GM18498 (cell line): ENCODE results near the gene BBS7.
A peak's percentile ranks its signal among the peaks of the same experiment; 100 is the strongest.

Experiments used
- ATAC-seq: cut with Tn5 transposase; IDR thresholded peaks from one replicate; pipeline ENCODE4 v1.9.1; 2021; ENCODE audit warnings: mild to moderate bottlenecking, moderate library complexity; ENCODE audit not compliant: unreplicated experiment

Gene BBS7

DNA sequence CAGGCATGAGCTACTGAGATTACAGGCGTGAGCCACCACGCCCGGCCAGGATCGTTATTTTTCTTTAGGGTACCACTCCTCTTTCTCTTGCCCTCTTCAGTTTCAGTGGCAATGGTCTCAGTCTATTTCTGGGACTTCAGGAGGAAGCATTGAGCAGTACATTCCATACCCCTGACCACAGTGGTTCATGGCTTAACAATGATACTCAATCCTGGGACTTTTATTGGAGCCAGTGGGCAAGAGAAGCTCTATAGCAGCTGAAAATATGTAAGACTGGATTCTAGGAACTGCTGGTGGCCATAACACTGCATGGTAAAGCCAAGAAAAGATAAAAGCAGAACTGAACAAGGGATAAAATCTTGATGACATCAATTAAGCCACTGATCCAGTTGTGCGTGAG, 40.8 kb downstream of the BBS7 start:
- no peak for ATAC-seq

DNA sequence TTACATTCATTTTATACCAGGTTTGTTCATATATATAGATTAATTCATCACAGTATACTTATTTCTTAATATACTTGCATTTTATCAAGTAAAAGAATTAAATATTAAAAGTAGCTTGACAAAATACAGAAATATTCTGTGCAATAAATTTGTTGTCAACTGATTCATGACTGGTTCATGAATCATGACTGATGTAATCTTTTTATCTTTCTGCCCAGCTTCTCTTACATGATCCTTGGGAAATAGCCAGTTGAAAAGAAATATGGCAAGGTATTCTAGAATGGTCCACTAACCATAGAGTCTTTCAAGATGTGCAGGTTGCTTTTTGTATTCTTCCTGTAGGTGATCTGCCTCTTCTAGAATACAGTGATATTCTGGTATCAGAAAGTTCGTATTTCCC, 42.4 kb downstream of the BBS7 start:
- no peak for ATAC-seq

DNA sequence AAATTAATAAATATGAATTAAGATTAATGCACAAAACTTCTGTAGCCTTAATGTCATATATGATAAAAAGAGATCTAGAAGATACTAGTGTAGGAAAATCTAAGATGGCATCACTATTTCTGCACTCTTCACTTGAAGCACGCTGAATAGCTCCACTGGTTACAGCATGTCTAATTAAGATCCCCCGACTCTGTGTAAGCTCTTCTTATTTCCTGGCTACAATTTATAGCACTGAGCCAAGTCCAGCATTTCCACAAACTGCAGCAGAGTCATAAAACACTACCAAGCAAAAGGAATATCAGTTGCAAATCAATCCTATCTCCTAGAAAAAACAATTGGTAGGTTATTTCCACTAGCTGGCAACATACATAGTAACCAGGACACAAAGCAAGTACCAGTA, 45.3 kb downstream of the BBS7 start:
- no peak for ATAC-seq

DNA sequence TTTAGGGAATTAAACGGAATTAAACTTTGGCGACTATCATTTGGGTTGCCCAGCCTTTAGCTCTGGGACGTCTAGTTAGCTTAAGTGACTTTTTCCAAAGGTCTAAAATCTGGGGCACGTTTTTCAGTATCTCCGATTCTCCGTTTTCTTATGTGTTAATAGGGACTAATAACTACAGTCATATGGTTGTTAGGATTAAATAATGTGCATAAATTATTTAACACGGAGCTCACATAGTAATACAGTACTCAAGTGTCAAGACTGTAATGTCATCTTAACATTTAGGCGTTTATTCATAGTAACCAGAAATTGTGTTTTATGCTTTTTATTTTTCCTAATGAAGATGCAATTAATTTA, 46.1 kb downstream of the BBS7 start:
- peak; percentile 2 for ATAC-seq

DNA sequence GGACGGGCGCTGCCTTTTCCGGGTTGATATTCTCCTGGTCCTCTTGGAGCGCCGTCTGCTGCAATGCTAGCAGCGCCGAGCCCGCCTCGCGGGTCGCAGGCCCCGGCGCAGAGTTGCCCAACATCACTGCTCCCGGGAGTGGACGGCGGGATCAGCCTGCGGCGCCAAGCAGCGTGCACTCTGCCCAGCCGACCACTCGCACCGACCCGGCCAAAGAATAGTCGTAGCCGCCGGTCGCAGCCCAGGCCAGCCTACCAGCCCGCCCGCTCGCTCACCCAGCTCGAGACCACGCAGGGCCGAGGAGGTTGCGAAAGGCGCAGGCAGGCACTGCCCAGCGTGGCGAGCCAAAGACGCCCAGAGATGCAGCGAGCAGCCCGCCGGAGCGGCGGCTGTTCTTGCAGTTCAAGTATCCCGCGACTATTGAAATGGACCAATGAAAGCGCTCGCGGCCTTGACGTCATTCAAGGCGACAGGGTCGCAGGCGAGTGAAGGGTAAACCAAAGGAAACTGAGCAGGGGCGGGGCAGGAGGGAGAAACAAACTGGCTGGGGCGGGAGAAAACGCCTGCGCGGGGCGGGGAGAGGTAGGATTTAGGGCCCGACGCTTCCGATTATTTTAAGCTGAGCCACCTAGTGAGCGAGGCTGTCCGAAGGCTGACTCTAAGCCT, 46.6 kb downstream of the BBS7 start, which contains the start of gene CCNA2:
TSS of gene CCNA2 (minus strand) at position 379 of the 666 bp plus-strand sequence. CDS start at position 124, 255 bp downstream.
- peak; percentile 94 for ATAC-seq

DNA sequence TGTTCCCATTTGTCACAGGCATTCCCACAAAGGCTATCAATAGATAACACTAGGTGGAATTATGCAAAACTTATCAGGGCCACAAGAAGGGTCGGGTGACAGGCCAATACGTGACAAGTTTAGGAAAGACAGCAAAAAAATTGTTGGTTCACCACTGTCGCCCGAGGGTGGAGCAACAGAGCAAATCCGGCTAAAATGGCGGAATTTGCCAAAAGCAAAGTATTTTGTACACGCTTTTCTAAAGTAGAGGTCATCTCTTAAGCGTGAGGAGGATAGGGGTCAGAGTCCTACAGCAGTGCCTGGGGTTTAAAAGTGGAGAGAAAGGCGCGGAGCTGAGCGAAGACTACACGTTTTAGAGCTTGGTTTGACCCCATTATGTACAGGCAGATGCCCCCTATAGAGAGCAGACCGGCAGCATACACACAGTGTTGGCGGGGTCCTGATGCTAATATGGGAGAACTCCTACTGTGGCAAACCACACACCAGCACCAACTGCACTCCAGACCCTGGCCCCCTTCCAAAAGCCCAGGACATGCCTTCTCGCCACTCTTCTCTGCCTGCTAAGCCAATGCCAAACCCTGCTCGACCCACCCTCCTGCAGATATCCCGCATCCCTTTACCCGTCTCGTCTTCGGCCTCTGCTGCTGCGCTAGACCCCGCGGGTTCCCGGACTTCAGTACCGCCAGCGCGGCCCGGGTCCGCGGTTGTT, 47.3 kb downstream of the BBS7 start:
- ATAC-seq, result peak; percentile 43

DNA sequence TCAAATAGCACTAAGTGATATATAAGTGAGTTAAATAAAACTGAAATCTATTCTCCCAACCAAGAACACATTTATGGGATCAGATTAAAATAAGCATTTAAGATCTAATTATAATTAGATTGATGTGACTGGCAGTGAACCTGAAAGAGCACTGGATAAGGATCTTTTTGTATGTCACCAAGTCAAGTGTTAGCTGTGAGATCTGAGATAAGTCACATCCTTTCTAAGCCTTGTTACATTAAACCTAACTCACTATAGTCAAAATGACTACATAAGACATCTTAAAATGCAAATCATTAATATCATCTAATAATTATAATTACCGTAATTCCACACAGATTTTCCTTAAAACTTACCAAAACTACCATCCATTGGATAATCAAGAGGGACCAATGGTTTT, 48.2 kb downstream of the BBS7 start:
- no peak for ATAC-seq

DNA sequence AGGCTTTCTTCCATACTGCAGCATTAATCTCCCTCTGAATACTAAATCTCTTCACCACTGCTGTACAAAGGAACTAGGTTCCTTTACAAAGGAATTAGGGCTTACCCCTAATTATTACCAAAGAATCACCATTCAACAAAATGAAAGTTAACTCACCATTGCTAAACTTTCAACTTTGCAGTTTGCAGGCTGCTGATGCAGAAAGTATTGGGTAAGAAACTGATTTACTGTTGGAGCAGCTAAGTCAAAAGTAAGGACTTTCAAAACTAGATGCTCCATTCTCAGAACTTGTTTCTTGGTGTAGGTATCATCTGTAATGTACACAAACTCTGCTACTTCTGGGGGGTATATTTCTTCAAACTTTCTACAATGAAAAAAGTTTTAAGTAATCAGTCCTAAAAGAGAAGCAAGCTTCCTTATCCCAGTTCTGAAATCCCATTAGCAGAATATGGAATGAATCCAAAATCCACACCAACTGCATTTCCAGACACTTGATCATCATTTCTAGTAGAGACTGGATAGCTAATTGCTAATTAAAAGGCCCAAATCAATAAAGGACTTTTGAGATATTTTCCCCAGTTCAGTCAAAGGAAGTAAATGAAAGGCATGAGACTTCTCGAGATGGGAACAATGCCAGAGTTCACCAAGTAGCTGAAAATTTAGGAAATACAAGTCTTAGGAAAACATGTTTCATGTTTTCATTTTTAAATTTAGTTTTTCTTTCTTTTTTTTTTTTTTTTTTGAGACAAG, 50.9 kb downstream of the BBS7 start:
- no peak for ATAC-seq

DNA sequence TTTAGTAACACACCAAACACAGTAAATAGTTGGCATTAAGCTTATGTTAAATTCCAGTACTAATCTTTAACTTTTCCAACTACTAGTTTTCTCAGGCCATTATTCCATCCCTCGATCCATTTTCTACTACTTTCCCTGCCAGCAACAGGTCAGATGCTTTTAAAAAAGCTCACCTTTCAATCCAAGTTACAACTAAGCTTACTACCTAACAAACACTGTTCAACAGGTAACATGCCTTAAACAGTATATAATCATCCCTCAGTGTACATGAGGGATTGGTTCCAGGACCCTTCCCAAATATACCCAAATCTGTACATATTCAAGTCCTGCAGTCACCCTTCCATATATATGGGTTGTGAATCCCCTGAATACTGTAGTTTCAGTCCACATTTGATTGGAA, 52.1 kb downstream of the BBS7 start:
- ATAC-seq, result no peak

DNA sequence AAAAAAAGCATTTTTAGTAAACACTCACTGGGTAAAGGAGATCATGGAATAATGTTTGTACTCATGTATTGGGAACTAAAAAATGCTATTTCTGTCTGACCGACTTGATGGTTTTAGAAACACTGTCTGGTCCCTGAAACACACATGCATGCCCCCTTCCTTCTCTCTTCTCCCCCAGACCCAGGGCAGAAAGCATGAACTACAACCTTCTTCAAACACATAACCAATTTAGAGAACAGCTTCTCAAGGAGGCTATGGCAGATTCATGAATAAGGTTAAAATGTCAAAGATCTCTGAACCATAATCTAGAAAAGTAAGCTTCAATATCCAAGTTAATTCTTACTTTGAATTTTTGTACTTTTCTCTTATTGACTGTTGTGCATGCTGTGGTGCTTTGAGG, 52.6 kb downstream of the BBS7 start:
- no peak for ATAC-seq

DNA sequence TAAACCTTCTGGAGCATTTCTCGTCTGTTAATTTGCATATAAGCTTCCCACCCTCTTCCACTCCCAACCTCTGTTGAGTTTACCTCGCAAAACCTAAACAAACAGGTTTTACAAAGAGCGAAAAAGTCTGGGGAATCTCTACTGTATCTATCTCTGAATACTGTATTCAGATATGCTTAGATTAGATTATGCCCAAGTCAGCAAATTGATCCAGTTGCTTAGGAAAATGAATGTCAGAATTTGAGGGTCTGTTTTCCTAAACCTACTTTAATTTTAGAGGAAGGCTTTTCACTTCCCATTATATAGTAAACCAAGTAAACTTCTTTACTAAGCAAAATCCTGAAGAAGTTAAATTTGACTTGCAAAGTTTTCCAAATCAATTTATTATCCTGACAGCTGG, 53.3 kb downstream of the BBS7 start:
- ATAC-seq, result no peak

DNA sequence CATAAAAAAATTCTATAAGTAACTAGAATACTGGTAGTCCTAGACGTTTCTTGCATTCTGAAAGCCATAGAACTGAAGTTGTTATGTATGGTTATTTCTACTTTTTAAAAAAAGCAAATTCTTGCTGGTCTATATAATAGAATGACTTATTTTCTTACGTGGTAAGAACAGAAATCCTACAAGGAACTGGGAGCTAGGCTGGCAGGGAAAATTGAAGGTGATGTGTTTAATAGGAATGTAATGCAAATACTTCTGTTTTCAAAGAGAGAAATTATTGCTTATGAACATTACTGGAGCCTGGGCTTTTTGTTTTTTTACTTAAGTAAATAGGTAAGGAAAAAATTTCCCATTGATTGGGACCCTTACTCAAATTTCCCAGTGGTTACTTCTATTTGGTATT, 55.5 kb downstream of the BBS7 start:
- no peak for ATAC-seq

DNA sequence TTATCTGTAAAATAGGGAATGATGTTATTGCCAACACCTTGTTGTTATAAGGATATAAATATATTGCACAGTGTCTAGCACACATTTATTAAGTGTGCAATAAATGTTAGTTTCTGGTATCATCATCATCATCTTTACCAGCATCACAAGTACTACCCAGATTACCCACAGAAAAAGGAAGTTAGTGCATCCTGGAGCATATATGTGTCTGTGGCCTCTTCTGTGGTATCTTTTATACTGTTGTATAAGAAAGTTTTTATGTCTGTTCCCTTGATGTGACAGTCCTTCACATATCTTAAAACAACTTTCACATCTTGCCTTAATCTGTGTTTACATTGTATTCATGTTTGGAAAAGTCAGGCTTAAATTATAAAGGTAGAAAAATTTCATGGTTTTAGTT, 59.2 kb downstream of the BBS7 start:
- no peak for ATAC-seq

DNA sequence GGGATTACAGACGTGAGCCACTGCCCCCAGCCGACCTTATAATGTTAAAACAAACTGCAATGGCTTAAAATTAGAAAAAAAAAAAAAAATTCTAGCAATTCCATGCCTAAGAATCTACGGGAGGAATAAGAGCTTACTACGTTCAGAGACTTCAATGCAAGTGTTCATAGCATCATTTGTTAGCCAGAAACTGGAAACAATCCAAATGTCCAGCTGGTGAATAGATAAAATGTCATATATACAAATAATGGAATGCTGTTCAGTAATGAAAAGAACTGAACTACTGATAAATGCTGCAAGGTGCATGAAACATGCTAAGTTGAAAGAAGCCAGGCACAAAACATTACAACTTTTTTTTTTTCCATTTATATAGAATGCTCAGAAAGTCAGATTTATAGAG, 63.9 kb downstream of the BBS7 start:
- no peak for ATAC-seq

DNA sequence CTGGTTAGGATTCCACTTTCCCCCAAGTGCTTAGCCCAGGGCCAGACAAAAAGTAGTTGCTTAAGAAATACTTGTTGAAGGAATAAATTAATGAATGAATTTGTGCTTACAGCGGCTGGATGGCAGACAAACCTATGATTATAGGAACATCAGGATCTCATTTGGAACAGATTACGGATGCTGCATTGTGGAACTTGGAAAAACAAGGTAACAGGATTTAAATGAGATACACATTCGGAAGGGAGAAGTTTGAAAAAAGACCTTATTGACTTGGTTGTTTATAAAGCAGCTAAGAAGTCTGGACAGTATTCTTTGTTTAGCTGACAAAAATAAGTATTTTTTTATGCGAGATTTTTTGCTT, 68.6 kb downstream of the BBS7 start:
- ATAC-seq, result no peak

DNA sequence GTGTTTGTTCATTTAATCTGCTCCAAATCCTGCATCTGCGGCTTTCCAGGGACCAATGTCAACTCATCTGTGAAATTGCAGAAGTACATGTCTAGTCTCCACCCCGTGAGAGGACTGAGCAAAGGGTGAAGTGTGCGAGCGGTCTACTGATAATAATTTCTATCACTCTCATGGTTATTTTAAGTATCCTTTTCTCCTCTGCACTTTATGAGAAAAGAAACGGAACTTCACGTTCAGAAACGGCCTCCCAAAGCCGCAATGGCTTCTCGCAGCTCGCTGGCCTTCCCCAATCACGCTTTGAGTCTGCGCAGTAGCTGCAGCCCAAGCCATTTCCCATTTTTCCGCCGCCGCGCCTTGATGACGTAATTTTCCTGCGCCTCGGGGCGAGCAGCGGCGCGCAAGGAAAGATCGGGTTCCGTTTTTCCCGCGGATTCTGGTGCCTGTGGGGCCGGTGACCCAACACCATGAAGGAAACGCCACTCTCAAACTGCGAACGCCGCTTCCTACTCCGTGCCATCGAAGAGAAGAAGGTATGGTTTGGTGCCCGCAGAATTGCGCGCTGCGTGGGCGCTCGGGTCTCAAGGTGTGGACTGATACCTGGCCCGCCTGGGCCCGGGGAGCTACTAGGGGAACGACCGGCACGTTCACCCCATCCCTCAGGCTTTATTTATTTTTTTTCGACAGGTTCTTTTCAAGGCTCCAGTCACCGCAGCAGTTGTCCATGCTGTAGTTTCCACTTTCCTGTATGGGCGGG, 69.1 kb downstream of the BBS7 start, which contains the start of gene EXOSC9:
TSS of gene EXOSC9 (plus strand) at position 363 of the 754 bp plus-strand sequence. CDS start at position 465, 102 bp downstream.
- ATAC-seq, result peak; percentile 78

DNA sequence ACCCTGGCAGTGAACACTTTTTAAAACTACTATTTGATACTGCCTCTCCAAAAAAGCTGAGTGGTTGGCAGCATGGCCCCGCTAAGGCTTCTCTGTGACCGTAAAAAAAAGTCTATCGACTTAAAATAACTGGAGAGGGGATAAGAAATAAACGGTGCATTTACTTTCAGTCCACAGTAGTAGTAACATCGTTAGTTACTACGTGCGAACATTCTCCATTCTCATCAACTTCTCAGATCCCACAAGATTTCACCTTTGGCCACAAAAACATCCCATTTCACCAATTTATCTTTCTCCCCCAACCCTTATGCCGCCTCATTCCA, 69.7 kb downstream of the BBS7 start:
- peak; percentile 43 for ATAC-seq

DNA sequence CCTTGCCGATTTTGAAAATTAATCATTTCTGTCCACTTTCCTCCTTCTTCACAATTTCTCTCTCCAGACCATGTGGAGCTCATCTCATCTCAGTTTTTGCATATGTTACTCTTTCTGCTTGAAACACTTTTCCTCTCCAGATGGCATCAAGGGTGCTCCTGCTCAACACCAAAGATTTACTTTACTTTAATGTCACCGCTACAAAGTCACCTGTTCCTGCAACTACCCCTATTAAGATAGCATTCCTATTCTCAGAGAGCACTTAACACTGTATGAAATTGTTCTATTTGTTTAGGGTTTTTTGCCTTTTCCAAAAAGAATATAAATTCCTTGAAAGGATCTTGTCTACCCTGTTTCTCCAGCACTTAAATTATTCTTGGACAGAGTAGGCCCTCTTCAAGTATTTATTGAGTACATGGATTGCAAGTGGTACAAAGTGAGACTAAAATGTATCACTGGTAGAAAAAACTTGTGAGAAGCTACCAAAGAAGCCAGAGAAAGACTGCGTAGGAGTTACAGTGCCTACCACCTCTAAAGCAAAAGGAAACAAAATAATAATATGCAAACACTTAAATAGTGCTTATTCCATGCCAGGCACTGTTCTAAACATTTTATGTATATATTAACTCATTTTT, 70.3 kb downstream of the BBS7 start:
- no peak for ATAC-seq

DNA sequence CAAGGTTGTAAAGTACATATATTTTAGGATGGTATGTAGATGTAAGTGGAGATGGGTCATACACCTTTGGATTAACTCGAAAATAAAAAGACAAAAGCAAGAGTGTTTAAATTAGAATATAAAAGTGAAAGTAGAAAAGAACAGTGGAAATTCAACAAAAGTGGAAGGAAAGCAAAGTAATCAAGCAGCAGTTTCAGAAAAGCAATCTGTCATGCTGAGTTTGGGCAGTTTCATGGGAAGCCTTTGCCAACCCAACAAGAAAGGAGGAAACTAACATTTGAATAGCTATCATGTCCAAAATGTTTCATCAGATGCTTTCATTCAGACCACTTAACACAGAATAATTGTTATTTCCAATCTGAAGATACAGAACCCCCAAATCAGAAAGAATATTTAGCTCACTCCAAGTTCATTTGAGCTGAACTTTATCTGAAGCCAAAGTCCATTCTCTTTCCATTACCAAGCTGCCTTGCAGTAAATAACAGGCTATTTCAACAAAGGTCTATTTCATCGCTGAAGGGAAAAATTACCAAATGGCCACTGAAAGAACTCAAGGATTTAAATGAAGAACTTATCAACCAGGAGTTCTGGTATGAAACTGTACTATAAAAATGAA, 71.0 kb downstream of the BBS7 start:
- ATAC-seq, result no peak

DNA sequence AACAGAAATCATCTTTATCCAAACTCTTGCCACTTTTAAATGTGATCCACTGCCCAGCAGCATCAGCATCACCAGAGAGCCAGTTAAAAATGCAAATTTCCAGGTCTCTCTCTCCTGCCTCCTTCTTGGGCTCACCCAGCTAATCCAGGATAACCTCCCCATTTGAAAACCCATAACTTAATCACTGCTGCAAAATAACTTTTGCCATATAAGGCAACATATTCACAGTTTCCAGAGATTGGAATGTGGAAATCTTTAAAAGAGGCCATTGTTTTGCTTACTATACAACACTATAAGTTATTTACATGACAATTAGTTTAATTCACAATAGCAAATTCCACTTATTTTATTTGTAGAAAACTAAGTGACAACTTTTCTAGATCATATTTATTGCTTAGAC, 74.0 kb downstream of the BBS7 start:
- ATAC-seq, result no peak
